Activated CD4-positive, CD25-positive, alpha-beta regulatory T cell (primary cell): ENCODE data around the gene ARRDC2.
"Not testable (repeated sequence)": the region's sequence is repeated elsewhere in the genome, so short reads cannot be mapped to it uniquely, and the experiment has no call there.

ENCODE experiments used
- DNase-seq, 4 experiments: peaks; one replicate each; lab custom pipeline; 2025; lab: John Stamatoyannopoulos, UW

The ARRDC2 gene

DNA sequence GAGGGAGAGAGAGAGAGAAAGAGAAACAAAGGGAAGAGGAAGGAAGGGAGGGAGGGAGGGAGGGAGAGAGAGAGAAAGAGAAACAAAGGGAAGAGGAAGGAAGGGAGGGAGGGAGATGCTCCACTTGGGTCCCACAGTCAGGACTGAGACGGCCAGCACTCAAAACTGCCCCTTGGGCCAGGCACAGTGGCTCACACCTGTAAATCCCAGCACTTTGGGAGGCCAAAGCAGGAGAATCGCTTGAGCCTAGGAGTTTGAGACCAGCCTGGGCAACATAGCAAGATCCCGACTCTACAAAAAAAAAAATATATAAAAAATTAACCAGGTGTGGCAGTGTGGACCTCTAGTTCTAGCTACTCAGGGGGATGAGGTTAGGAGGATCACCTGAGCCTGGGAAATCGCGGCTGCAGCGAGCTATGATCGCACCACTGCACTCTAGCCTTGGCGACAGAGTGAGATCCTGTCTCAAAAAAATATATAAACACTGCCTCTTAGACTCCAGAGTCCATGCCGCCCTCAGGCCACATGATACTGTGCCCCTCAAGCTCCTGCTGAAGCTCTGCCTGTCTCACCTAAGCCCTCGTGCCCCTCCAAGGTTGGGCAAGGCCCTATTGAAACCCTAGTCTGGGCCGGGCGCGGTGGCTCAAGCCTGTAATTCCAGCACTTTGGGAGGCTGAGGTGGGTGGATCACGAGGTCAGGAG is 8.4 kb downstream of the ARRDC2 start:
- no peak for DNase-seq

DNA sequence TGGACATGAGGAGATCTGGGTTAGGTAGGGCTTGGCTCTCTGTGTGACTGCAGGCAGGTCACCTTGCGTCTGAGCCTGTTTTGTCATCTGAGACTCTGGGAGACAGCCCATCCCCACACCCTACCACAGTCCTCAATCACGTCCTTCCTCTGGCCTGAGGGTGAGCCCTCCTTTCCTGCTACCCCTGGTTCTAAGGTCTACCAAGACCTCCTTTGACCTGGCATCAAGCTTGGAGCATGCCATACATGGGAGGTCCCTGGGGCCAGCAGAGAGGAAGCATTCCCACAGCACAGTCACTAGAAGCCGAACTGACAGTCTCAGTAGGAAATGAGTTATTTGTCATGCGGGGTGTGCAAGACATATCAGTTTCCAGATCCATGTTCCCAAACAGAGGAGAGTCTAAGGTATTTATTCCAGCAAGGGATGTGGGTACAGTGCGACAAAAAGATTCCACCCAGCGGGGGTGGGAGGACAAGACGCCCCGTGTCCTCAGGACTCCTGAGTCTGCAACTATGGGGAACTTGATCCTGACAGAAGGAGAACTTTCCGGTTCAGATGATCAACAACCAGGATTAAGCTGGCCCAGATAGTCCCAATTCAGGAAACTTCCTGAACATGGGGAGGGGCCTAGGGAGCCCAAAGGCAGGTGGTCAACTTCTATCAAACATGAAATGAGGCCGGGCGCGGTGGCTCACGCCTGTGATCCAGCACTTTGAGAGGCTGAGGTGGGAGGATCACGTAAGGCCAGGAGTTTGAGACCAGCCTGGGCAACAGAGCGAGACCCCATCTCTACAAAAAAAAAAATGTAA is 9.5 kb downstream of the ARRDC2 start:
- DNase-seq: no peak

DNA sequence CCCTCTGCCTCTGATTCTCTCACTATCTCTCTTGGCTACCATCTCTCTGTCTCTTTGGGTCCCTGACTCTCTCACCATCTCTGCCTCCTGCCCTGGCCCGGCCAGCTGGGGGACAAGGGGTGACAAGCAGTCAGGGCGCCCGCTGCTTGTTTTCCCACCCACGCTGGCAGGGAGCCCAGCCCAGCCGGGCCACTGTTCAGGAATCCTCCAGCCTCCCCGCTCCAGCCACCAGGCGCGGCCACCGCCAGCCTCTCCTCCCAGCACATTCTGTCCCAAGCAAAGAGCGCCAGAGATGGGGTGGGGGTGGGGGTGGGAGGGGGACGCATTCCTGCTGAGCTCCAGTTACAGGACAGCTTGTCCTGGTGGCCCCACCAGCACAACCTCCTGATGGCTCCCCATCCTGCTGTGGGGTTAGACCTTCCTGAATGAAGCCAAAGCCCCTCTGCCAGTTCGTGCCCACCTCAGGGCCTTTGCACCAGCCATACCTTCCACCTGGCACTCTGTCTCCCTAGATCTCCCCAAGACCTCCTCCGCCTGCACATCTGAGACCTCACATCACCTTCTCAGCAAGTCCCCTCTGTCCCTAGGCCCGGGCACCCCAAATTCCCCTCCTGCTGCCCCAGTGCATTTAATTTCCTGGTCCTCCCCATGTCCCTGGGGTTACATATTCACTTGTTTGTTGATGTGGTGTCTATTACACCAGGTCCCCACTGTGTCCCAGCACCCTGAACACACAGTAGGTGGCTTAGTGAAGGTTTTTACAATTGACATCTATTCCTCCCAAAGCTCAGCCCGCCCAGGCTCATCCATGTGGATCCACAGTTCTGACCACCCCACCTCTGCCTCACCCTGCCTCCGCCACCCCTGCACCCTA is 12.5 kb downstream of the ARRDC2 start:
- no peak for DNase-seq

DNA sequence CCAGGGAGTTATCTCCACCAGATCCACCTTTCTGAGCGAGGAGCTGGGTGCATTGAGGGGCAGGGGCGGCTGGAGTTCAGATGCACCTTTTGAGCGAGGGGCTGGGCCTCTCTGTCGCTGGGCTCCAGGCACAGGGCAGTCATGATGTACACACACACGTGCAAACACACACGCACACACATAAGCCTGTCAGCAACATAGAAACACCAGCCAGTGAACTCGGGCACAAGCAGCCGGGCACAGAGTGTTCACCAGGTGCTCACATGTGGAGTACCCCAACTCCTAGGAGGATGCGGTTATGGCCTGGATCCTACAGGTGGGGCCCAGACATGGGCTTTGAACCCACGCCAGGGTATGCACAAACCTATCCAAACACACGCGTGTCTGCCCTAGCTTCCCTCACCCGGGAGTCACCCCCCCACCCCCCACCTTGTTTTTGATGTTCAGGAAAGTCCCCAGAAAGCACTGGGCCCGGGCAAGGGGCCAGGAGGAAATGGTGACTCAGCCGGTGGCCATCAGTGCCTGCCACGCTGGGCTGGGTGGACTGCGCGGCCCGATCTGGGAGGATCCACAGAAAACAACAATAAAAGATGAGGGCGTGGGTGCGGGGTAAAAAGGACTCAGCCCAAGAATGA is 13.3 kb downstream of the ARRDC2 start:
- peak in 2 of 4 experiments; percentile 41 to 56 for DNase-seq

DNA sequence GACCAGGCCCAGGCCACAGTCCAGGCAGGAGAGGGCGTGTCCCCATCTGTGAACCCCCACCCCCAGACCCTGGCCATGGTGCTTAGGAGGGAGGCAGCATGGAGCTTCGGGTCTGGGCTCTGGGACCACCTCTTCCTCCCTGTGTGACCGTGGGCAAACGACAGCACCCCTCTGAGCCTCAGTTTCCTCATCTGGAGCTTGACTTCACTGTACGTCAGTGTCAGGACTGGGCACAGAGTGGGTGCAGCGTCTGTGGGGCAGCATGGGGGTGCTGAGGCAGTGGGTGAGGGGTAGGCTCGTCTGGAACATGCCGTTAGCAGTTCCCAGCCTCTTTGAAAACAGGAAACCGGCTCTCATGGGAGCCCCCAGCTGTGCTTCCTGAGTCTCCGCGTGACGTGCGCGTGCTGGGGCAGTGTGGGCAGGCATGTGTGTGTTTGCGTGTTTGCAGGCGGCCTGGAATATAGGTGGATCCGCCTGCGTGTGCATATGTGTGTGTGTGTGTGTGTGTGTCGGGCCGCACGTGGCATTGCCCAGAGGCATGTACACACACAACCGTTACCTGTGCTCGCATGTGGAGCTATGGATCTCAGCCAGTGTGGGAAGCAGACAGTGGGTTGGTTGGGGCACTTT is 15.8 kb downstream of the ARRDC2 start:
- DNase-seq: peak in 2 of 4 experiments; percentile 24 to 34

DNA sequence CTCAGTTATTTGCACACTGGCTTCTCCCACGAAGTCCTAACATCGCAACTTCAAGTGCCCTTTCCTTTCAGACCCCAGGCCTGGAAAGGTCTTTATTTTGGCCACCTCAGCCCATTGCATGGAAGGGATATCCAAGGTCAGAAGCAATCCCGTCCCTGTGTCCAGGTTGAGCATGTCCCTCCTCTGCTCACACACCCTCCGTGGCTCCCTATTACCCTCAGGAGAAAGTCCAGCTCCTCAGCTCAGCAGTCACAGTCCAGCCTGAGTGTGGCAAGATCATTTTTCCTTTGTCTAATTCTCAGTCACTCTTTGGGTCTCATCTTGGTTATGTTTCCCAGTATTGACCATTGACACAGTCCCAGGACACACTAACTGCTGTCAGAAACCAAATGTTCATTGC is 19.2 kb downstream of the ARRDC2 start:
- DNase-seq: no peak

DNA sequence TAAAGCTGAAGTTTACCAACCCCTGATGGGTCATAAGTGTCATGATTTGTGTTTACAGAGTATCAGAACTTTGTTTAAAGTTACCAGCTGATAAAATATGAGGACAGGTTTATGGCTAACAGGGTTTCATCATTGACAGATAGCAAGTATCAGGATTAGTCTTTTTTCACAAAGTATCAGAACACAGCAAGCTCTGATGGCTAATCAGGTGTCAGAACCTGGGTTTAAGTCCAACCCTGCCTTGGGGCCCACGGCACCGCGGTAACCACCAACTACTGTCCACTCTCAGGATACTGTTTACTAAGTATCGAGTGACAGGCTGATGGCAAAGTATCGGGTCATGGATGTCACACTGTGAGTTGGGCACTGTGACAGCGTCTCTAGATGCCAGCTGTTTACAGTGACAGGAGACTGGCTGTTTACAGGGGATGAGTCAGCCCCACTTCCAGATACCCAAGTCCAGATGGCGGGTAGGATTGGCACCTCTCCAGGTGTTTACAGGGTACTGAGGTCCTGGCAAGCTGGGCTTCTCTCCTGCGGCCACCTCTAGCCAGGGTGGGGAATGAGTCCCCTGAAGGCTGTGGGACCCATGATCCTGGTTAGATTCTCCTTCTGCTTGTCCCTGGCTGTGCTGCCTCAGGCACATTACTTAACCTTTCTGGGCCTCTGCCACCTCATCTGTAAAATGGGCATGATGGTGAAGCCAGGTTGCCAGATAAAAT is 21.8 kb downstream of the ARRDC2 start:
- DNase-seq: no peak

DNA sequence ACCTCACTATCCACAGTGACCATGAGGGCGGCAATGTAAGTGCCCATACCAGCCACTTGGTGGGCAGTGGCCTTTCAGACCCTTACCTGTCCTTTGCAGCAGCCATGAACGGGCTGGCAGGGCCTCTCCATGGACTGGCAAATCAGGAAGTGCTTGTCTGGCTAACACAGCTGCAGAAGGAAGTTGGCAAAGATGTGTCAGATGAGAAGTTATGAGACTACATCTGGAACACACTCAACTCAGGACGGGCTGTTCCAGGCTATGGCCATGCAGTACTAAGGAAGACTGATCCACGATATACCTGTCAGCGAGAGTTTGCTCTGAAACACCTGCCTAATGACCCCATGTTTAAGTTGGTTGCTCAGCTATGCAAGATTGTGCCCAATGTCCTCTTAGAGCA is 23.4 kb downstream of the ARRDC2 start:
- DNase-seq: not testable (repeated sequence)

DNA sequence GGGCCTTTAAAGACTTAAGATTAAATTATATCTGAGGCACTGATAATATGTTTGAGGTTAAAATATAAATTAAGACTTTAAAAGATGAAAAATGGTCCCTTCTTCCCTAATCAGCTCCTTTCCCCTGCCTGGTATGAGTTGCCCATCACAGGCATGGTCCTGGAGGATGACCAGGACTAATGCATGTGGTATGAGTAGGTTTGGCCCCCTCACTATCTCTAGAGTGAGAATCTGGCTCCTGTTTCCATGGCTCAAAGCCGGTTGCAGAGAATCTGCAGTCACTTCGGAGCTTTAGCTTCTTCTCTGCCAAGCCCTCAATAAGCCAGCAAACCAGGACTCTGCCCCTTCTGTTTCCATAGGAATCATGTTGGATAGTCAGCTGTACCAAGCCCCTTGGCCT is 24.1 kb downstream of the ARRDC2 start:
- not testable (repeated sequence) for DNase-seq

DNA sequence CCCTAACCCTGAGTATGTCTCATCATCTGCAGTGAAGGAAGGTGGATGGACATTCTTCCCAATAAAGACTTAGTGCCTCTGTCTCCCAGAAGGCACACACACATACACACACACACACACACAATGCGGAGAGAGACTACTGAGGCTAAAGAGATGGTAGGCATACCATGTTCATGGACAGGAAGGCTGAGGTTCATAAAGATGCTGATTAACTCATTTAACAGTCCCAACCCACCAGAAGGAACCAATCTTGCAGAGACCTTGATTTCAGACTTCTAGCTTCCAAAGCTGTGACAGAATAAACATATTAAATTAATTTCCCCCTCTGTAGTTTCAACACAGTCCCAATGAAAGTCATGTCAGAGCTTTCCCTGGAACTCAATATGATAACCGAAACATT is 33.1 kb downstream of the ARRDC2 start:
- no peak for DNase-seq

DNA sequence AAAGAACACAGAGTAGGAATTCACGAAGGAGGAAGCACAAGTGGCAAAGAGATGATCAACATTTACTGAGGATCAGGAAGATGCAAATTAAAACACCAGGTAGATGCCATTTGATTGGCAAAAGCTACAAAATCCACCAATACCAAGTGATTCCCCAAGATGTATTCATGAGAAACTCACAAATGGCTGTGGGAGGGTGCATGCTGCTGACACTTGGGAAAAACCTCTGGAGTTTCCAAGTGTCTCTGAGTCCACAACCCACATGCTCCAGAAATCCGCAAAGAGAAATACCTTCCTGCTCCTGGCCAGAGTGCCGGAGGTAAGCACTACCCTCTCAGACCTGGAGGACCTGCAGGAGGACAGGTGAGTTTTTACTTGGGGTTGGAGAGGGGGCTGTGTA is 35.7 kb downstream of the ARRDC2 start:
- DNase-seq: no peak

DNA sequence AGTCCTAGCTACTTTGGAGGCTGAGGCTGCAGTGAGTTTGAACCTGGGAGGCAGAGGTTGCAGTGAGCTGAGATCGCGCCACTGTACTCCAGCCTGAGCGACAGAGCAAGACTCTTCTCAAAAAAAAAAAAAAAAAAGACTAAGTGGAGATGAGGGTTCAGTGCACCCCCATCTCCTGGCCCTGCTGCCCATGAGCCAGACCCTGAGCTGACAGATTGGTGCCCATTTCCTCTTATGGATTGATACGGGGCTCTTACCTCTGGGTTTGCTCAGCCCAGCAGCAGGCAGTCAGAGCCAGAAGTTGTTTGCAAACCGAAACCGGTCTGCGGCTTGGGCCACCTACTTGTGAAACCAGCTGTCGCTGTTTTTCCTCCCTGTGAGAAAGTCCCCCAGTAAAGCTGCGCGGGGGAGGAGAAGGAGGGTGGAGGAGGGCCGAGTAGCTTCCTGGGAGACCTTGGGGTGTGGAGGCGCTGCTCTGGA is 36.9 kb downstream of the ARRDC2 start:
- peak; percentile 55 to 72 (median 62) for DNase-seq

DNA sequence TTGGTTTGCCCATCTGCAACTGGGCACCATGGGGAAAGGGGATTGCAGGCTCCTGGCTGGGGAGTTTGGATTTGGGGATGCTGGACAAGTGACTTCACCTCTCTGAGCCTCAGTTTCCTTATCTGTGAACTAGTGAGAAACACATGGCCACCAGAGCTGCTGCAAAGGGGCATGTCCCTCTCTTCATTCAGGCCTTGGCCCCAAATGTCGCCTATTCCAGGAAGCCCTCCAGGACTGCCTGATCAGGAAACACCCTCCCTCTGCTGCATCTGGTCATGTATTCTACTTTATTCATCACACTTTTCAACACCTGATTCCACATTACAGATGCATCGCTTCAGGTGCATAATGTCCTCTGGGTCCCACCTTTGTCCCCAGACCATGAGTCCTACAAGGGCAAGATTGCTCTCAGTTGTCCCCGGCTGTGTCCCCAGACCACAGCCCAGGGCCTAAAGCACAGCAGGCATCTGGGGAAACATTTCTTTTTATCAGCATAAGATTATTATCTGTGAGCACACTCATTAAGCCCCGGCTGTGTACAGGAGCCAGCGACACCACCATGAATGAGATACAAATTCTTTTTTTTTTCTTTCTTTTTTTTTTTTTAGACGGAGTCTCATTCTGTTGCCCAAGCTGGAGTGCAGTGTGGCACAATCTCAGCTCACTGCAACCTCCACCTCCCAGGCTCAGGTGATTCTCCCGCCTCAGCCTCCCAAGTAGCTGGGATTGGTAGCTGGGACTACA is 37.5 kb downstream of the ARRDC2 start:
- DNase-seq: no peak

DNA sequence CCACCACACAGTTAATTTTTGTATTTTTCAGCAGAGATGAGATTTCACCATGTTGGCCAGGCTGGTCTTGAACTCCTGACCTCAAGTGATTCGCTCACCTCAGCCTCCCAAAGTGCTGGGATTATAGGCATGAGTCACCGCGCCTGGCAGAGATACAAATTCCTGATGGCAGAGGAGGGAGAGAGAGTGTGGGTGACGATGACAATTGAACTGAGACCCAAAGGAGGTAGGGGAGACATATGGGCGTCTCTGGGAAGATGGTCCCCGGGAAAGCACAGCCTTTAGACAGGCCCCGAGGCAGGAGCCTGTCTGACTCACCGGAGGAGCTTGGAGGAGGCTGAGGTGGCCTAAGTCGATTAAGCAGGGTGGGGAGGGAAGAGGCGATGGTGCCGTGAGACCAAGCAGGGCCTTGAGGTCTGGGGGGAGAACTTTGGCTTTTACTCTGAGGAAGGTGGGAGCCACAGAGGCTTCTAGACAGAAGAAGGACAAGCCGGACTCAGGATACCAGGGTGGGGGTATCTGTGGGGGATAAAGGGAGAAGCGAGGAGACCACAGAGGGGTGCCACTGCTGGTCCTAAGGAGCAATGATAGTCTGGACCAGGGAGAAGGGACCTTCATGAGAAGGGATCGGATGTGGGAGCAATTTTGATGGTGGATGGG is 38.2 kb downstream of the ARRDC2 start:
- DNase-seq: no peak

DNA sequence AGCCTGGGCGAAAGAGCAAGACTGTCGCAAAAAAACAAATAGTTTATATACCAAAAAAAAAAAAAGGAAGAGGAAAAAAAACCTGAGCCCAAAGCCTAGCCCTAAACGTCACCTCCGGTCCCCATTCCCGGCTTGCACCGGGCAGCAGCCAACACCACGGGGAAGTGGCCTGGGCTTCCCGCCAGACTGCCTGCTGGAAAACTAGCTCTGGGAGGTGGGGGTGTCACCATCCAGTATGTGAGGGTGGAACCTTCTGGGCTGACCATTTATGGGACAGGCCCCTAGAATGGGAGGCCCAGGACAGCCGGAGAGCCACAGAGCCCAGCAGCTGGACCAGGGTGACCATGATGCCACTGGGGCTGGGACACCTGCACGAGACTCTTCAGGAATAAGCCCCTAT is 41.4 kb downstream of the ARRDC2 start:
- no peak for DNase-seq

DNA sequence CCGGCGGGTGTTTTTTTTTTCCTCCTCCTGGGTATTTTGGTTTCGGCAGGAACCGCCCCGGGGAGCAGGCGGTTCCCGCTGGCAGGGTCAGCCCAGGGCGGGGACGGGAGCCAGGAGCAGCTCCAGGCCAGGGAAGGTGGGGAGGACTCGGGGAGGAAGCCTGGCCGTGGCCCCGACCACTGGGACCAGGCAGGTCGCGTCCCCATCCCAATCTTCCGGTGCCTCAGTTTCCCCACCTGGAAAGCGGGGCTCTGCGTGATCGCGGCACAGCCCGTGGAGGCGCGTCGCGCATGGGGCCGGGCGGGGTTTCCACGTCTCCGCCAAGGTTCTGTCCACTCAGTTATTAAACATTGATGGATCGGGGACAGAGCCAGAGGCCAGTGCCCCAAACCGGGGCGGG is 43.9 kb downstream of the ARRDC2 start:
- no peak for DNase-seq

DNA sequence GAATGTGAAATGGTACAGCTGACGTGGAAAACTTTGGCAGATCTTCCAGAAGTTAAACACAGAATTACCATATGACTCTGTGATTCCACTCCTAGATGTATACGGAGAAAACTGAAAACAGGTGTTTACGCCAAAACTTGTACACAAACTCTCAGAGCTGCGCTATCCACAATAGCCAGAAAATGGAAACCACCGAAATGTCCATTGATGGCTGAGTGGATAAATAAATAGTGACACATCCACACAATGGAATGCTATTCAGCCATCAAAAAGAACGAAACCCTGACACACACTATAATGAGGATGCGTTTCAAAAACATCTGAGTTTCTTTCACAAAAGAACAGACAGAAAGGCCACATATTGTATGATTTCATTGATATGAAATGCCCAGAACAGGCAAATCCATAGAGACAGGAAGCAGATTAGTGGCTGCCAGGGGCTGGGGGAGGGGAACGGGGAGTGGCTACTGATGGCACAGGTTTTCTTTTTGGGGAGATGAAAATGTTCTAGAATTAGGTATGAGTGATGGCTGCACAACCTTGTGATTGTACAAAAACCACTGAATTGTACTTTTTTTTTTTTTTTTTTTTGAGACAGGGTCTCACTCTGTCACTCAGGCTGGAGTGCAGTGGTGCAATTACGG is 45.7 kb downstream of the ARRDC2 start:
- no peak for DNase-seq

DNA sequence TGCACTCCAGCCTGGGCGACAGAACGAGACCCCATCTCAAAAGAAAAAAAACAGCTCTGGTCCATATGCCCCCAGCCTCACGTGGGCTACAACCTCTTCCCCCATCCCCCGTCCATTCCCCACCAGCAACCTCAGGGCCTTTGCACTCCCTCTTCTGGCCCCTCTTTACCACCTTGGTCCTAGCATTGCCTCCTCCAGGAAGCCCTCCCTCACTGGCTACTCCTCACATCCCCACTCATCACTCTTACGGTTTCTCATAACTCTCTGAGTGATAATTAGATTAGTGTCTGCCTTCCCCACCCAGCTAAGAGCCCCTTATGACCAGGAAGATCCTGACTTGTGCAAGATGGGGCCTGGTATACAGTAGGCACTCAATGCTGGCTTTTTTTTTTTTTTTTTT is 48.0 kb downstream of the ARRDC2 start:
- DNase-seq: no peak

DNA sequence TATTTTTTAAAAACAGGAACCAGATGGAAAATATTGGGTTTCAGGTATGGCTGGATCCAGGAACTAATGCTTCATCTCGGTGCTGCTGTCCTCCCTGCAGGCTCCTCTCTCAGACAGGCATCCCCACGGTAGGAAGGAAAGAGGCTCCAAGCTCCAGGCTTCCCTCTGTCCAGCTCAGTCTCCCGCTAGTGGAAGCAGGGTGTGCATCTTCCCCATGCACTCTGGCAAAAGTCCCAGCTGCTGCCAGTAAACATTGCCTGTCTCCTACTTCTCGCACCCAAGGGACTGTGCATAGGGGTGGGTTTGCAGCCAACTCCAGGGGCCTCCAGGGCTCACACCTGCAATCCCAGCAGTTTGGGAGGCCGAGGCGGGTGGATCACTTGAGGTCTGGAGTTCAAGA is 49.6 kb downstream of the ARRDC2 start:
- DNase-seq: no peak
